ENCODE results near the gene DGKH. TPM values are rescaled to one million over a fixed set of nuclear protein-coding genes. Genes with fewer than 3 reads are reported as not detected.
"Not testable (repeated sequence)": the region's sequence is repeated elsewhere in the genome, so short reads cannot be mapped to it uniquely, and the experiment has no call there.

Gene DGKH
- total and polyA plus RNA-seq, 7 donors: 0.42 to 4.6 (median 2.1) TPM

GRCh38 chr13:42064259-42064658 lies 15.8 kb downstream of the DGKH start:
- H3K27me3 ChIP-seq (ENCODE audit: insufficient read depth in 3 of 3, low read length in 2 of 3): no peaks in the 10 kb centered on the region
- TF ChIP-seq CTCF (IDR thresholded peaks at IDR 0.05): no peak
- H3K9me3 ChIP-seq: peaks cover under 1% of the 10 kb centered on the region
- peaks cover 3% of the 10 kb centered on the region for H3K4me1 ChIP-seq
- no peaks in the 10 kb centered on the region for H3K36me3 ChIP-seq (ENCODE audit: insufficient read depth in 1 of 2, low read depth in 1 of 2)
- H3K4me3 ChIP-seq: no peak overlapping the region
- intact Hi-C loops (cut with DNase I): no loop called here
- ATAC-seq (peak in 3 of 4 donors; percentile 75 to 93 (median 89)), DNase-seq (peak in 1 of 2 donors; percentile 18)
- no peak overlapping the region for H3K27ac ChIP-seq
- WGBS, 3 donors: 28 to 45% (median 34%) methylated on average over 6 of the region's 6 CpGs

- DNase-seq (no peak), ATAC-seq (no peak)
- H3K4me3 ChIP-seq: no peak overlapping the region
- 79 to 85% (median 85%) methylated on average over 5 of the region's 5 CpGs for WGBS, 3 donors
- peaks cover 3% of the 10 kb centered on the region for H3K4me1 ChIP-seq
- H3K27me3 ChIP-seq (ENCODE audit: insufficient read depth in 3 of 3, low read length in 2 of 3): no peaks in the 10 kb centered on the region
- no peaks in the 10 kb centered on the region for H3K9me3 ChIP-seq
- intact Hi-C loops (cut with DNase I): no loop called here
- H3K36me3 ChIP-seq (ENCODE audit: insufficient read depth in 1 of 2, low read depth in 1 of 2): no peaks in the 10 kb centered on the region
- no peak for TF ChIP-seq CTCF (IDR thresholded peaks at IDR 0.05)
- no peak overlapping the region for H3K27ac ChIP-seq
These were observed 16.5 kb downstream of the DGKH start for GRCh38 chr13:42064966-42065365.

GRCh38 chr13:42065414-42065813 lies 17.0 kb downstream of the DGKH start:
- Histone ChIP-seq H3K36me3 (ENCODE audit: insufficient read depth in 1 of 2, low read depth in 1 of 2) (no peaks in the 10 kb centered on the region), H3K9me3 (no peaks in the 10 kb centered on the region), H3K27ac (no peak overlapping the region), H3K4me1 (peaks cover 3% of the 10 kb centered on the region), H3K4me3 (no peak overlapping the region), H3K27me3 (ENCODE audit: insufficient read depth in 3 of 3, low read length in 2 of 3) (no peaks in the 10 kb centered on the region)
- no peak for TF ChIP-seq CTCF (IDR thresholded peaks at IDR 0.05)
- WGBS, 3 donors: 94 to 97% (median 94%) methylated on average over 4 of the region's 4 CpGs
- DNase-seq (no peak), ATAC-seq (no peak)
- intact Hi-C loops (cut with DNase I): no loop called here

GRCh38 chr13:42066542-42066941 lies 18.1 kb downstream of the DGKH start:
- 77 to 85% (median 77%) methylated on average over 5 of the region's 5 CpGs for WGBS, 3 donors
- intact Hi-C loops (cut with DNase I): no loop called here
- Histone ChIP-seq H3K4me1 (peaks cover 3% of the 10 kb centered on the region), H3K36me3 (ENCODE audit: insufficient read depth in 1 of 2, low read depth in 1 of 2) (no peaks in the 10 kb centered on the region), H3K9me3 (no peaks in the 10 kb centered on the region), H3K4me3 (no peak overlapping the region), H3K27me3 (ENCODE audit: insufficient read depth in 3 of 3, low read length in 2 of 3) (no peaks in the 10 kb centered on the region), H3K27ac (no peak overlapping the region)
- no peak for ATAC-seq
- no peak for DNase-seq
- TF ChIP-seq CTCF (IDR thresholded peaks at IDR 0.05): no peak

- WGBS, 3 donors: 71 to 91% (median 72%) methylated on average over 3 of the region's 3 CpGs
- TF ChIP-seq CTCF (IDR thresholded peaks at IDR 0.05): no peak
- H3K4me3 ChIP-seq: no peak overlapping the region
These were observed 20.4 kb downstream of the DGKH start for GRCh38 chr13:42068886-42069285.

GRCh38 chr13:42070599-42070998 lies 22.2 kb downstream of the DGKH start:
- H3K4me3 ChIP-seq; H3K27ac ChIP-seq; ATAC-seq; H3K36me3 ChIP-seq (ENCODE audit: insufficient read depth in 1 of 2, low read depth in 1 of 2); DNase-seq; H3K9me3 ChIP-seq; H3K27me3 ChIP-seq (ENCODE audit: insufficient read depth in 3 of 3, low read length in 2 of 3); intact Hi-C loops (cut with DNase I); H3K4me1 ChIP-seq: not testable (repeated sequence)
- 57 to 68% (median 60%) methylated on average over 2 of the region's 2 CpGs for WGBS, 3 donors

More at GRCh38 chr13:42068886-42069285, 20.4 kb downstream of the DGKH start:
- Histone ChIP-seq H3K4me1 (peaks cover 3% of the 10 kb centered on the region), H3K9me3 (no peaks in the 10 kb centered on the region), H3K27ac (no peak overlapping the region), H3K36me3 (ENCODE audit: insufficient read depth in 1 of 2, low read depth in 1 of 2) (no peaks in the 10 kb centered on the region), H3K27me3 (ENCODE audit: insufficient read depth in 3 of 3, low read length in 2 of 3) (no peaks in the 10 kb centered on the region)
- ATAC-seq (no peak), DNase-seq (no peak)
- intact Hi-C loops (cut with DNase I): no loop called here

GRCh38 chr13:42071179-42071578 lies 22.7 kb downstream of the DGKH start:
- H3K36me3 ChIP-seq (ENCODE audit: insufficient read depth in 1 of 2, low read depth in 1 of 2); H3K9me3 ChIP-seq; H3K4me1 ChIP-seq; intact Hi-C loops (cut with DNase I); ATAC-seq; H3K4me3 ChIP-seq; H3K27me3 ChIP-seq (ENCODE audit: insufficient read depth in 3 of 3, low read length in 2 of 3); H3K27ac ChIP-seq; DNase-seq: not testable (repeated sequence)
- WGBS, 3 donors: 85 to 88% (median 86%) methylated on average over 4 of the region's 4 CpGs

Measured in psoas muscle (tissue), 8 donors.